Ovary (tissue), 9 donors: ENCODE results near the gene RAB37. TPM values are rescaled to one million over a fixed set of nuclear protein-coding genes. Genes with fewer than 3 reads are reported as not detected.

Experiments
- DNase-seq, 5 donors: peaks; one replicate each; pipeline ENCODE4 v3.0.0-alpha.2; 2019 to 2020
- H3K27ac ChIP-seq, 2 donors: fragments of 200-600 bp; one replicate each; pipeline versions ENCODE4 v1.5.1 to v1.8.0; 2019 to 2022
- H3K27me3 ChIP-seq: fragments of 200-600 bp; one replicate; pipeline ENCODE4 v1.8.0; 2022
- H3K36me3 ChIP-seq: fragments of 200-600 bp; sonication (generic); one replicate; pipeline ENCODE4 v1.5.1; 2019
- H3K4me1 ChIP-seq: one replicate; pipeline ENCODE4 v1.8.1; 2013; ENCODE audit warnings: mild to moderate bottlenecking, moderate library complexity; ENCODE audit not compliant: insufficient read depth
- H3K4me3 ChIP-seq: fragments of 200-600 bp; sonication (generic); one replicate; pipeline ENCODE4 v1.5.1; 2017
- H3K9me3 ChIP-seq, 2 donors: fragments of 200-600 bp in 1 of 2; sonication (generic) in 1 of 2; one replicate each; pipeline versions ENCODE4 v1.5.1 to v1.8.1; 2013 to 2019; ENCODE audit warnings: mild to moderate bottlenecking in 1 of 2, moderate library complexity in 1 of 2
- EP300 ChIP-seq: sonication (generic); formaldehyde crosslinking; IDR thresholded peaks from one replicate; pipeline ENCODE4 v1.6.1; 2017; ENCODE audit warnings: antibody characterized with exemption
- POLR2A ChIP-seq: fragments of 450-650 bp; IDR thresholded peaks from one replicate; pipeline ENCODE4 v1.6.1; 2017; ENCODE audit warnings: antibody characterized with exemption, mild to moderate bottlenecking, moderate library complexity
- WGBS, 3 donors: extraction: QIAGEN DNeasy Blood & Tissue Kit in 1 of 3; methylation state at CpG; one replicate each; pipeline versions ENCODE4 v1.1.5 to v1.1.7; 2013 to 2017; 5-methylcytosine and 5-hydroxymethylcytosine counted together
- intact Hi-C, 4 donors: fragments of 100-400 bp; cut with DNase I; formaldehyde crosslinking; loops; one replicate each; pipeline versions ENCODE4 v1.11.0 to v1.15.1; 2022 to 2023
- polyA plus RNA-seq, 2 donors: library from polyadenylated mRNA; stranded (reverse); fragments of 200-250 nt in 1 of 2; fragments of 350-450 nt in 1 of 2; fragmentation: Illumina TruSeq in 1 of 2; extraction: RNeasy Lipid Tissue Mini Kit (QIAGEN cat#74804) in 1 of 2; gene quantifications; one replicate each; pipeline ENCODE4 v1.2.3, GENCODE V29; 2013 to 2014
- total RNA-seq, 7 donors: library from RNA; depleted of rRNA in 2 of 7; stranded (reverse); fragments of >200 nt in 2 of 7; fragmentation: NEBNext Ultra II Directional in 3 of 7; extraction: Animal tissue kit (Norgen Biotek cat#: 25700) in 3 of 7; gene quantifications; one replicate each; pipeline versions ENCODE4 v1.1.0 to v1.2.4, GENCODE V29; 2016 to 2023
- TF ChIP-seq, protein P1 (sequence below), 3 donors: fragments of 450-650 bp in 2 of 3; fragments of 200-600 bp in 1 of 3; IDR thresholded peaks; one replicate each; pipeline versions ENCODE4 v1.5.1 to v1.8.0; 2016 to 2022; ENCODE audit warnings: antibody characterized with exemption in 3 of 3, mild to moderate bottlenecking in 1 of 3
- donor health status: DM: no; HTN: no; CAD: no; lungs with moderate emphysema.
- donor health status: DM: no; HTN: no; CAD: no.
- donor health status: Bipolar disorder and iron deficiency.
- donor health status: DM: yes; HTN: yes; CAD: no.
- donor health status: DM: no; HTN: no; CAD: no.
- donor health status: DM: yes; HTN: yes; CAD: no.

Gene RAB37
- total and polyA plus RNA-seq, 9 donors = 0.45 to 2.4 (median 0.58) TPM; not detected in 2

GRCh38 chr17:74722782-74723181 is 14.3 kb upstream of the RAB37 start:
- Histone ChIP-seq H3K27ac (no peak overlapping the region), H3K27me3 (no peaks in the 10 kb centered on the region), H3K4me3 (no peak overlapping the region), H3K36me3 (no peaks in the 10 kb centered on the region), H3K9me3 (no peaks in the 10 kb centered on the region), H3K4me1 (no peaks in the 10 kb centered on the region)
- WGBS, 3 donors = 85 to 93% (median 88%) methylated on average over 4 of the region's 4 CpGs
- TF ChIP-seq POLR2A (no peak), EP300 (no peak)
- TF ChIP-seq, protein P1, sequence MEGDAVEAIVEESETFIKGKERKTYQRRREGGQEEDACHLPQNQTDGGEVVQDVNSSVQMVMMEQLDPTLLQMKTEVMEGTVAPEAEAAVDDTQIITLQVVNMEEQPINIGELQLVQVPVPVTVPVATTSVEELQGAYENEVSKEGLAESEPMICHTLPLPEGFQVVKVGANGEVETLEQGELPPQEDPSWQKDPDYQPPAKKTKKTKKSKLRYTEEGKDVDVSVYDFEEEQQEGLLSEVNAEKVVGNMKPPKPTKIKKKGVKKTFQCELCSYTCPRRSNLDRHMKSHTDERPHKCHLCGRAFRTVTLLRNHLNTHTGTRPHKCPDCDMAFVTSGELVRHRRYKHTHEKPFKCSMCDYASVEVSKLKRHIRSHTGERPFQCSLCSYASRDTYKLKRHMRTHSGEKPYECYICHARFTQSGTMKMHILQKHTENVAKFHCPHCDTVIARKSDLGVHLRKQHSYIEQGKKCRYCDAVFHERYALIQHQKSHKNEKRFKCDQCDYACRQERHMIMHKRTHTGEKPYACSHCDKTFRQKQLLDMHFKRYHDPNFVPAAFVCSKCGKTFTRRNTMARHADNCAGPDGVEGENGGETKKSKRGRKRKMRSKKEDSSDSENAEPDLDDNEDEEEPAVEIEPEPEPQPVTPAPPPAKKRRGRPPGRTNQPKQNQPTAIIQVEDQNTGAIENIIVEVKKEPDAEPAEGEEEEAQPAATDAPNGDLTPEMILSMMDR (IDR thresholded peaks at IDR 0.05) = no peak
- no peak for DNase-seq
- intact Hi-C loops = no loop called here

GRCh38 chr17:74723891-74724290 is 13.2 kb upstream of the RAB37 start:
- Histone ChIP-seq H3K4me1 (no peaks in the 10 kb centered on the region), H3K36me3 (no peaks in the 10 kb centered on the region), H3K4me3 (no peak overlapping the region), H3K9me3 (no peaks in the 10 kb centered on the region), H3K27me3 (no peaks in the 10 kb centered on the region), H3K27ac (no peak overlapping the region)
- 49 to 71% (median 55%) methylated on average over 5 of the region's 5 CpGs for WGBS, 3 donors
- TF ChIP-seq POLR2A (no peak), EP300 (no peak)
- TF ChIP-seq, protein P1 (IDR thresholded peaks at IDR 0.05) = no peak
- no peak for DNase-seq
- intact Hi-C loops = no loop called here

DNA sequence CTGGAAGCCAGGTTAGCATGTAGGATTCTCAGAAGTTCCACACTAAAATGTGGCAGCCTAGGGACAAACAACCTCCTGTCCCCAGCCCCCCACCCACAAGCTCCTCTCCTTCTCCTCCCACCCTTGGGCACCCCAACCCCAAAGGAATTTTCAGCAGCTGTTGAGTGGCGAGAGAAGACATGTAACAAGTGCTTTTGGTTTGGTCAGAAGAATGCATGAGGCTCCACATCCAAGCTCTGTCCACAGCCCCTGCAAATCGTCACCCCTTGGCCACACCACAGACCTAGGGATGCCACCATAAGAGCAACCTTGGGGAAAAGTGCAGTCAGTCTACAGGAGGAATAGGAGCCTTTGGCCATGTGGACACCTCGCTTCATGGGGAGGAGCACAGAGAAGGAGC is 11.9 kb upstream of the RAB37 start:
- H3K36me3 ChIP-seq = no peaks in the 10 kb centered on the region
- H3K9me3 ChIP-seq = no peaks in the 10 kb centered on the region
- no peak for TF ChIP-seq EP300
- no peak for TF ChIP-seq POLR2A
- TF ChIP-seq, protein P1 (IDR thresholded peaks at IDR 0.05) = no peak
- H3K27ac ChIP-seq = no peak overlapping the region
- 88 to 92% (median 90%) methylated on average over 3 of the region's 3 CpGs for WGBS, 3 donors
- intact Hi-C loops = no loop called here
- DNase-seq = no peak
- no peaks in the 10 kb centered on the region for H3K27me3 ChIP-seq
- H3K4me1 ChIP-seq = no peaks in the 10 kb centered on the region
- no peak overlapping the region for H3K4me3 ChIP-seq

- H3K4me3 ChIP-seq = no peak overlapping the region
- H3K36me3 ChIP-seq = no peaks in the 10 kb centered on the region
- H3K4me1 ChIP-seq = no peaks in the 10 kb centered on the region
- no peak for DNase-seq
- no peaks in the 10 kb centered on the region for H3K9me3 ChIP-seq
- no peak overlapping the region for H3K27ac ChIP-seq
- no peaks in the 10 kb centered on the region for H3K27me3 ChIP-seq
- WGBS, 3 donors = 82 to 91% (median 89%) methylated on average over 3 of the region's 3 CpGs
- TF ChIP-seq, protein P1 (IDR thresholded peaks at IDR 0.05) = no peak
- no peak for TF ChIP-seq POLR2A
- no peak for TF ChIP-seq EP300
- intact Hi-C loops = no loop called here
These were observed 8.9 kb upstream of the RAB37 start for GRCh38 chr17:74728033-74728701.
